Muscle of leg (tissue), 11 donors: ENCODE measurements around the gene PRKG1. TPM values are rescaled to one million over a fixed set of nuclear protein-coding genes. Genes with fewer than 3 reads are reported as not detected.
A peak's percentile ranks its signal among the peaks of the same experiment; 100 is the strongest.

Experiments
- DNase-seq: peaks from one replicate; pipeline ENCODE4 v3.0.0; 2013
- H3K27ac ChIP-seq: one replicate; pipeline ENCODE4 v1.5.1; 2013; ENCODE audit warnings: mild to moderate bottlenecking, low read length, control low read depth
- H3K27me3 ChIP-seq: one replicate; pipeline ENCODE4 v1.6.1; 2013; ENCODE audit warnings: low read length; ENCODE audit not compliant: control insufficient read depth, insufficient read depth
- H3K36me3 ChIP-seq: one replicate; pipeline ENCODE4 v1.6.1; 2013; ENCODE audit warnings: low read length; ENCODE audit not compliant: control insufficient read depth, insufficient read depth
- H3K4me1 ChIP-seq: one replicate; pipeline ENCODE4 v1.6.1; 2013; ENCODE audit warnings: low read length; ENCODE audit not compliant: control insufficient read depth, insufficient read depth
- H3K4me3 ChIP-seq: one replicate; pipeline ENCODE4 v1.5.1; 2013; ENCODE audit warnings: low read length, control low read depth
- H3K9me3 ChIP-seq: replicated peaks from 2 replicates; pipeline ENCODE4 v1.6.1; 2013; ENCODE audit warnings: low read depth, low read length; ENCODE audit not compliant: control insufficient read depth
- WGBS: methylation state at CpG from one replicate; pipeline ENCODE4 v1.1.5; 2013; ENCODE audit warnings: missing lambda C conversion rate; ENCODE audit not compliant: insufficient coverage; 5-methylcytosine and 5-hydroxymethylcytosine counted together
- polyA plus RNA-seq, 8 donors: library from polyadenylated mRNA; unstranded; fragments of 120-200 nt; gene quantifications; one replicate each; pipeline versions ENCODE4 v1.2.1 to v1.2.3, GENCODE V29; 2013; ENCODE audit warnings: inconsistent platforms in 1 of 8, low replicate concordance in 1 of 8; ENCODE audit not compliant: insufficient read length in 8 of 8, insufficient read depth in 1 of 8
- total RNA-seq: library from RNA; stranded (reverse); fragments of 120-200 nt; gene quantifications from one replicate; pipeline ENCODE4 v1.2.4, GENCODE V29; 2013

The PRKG1 gene
- total and polyA plus RNA-seq, 9 donors = 23.3 to 59.2 (median 50.3) TPM

GRCh38 chr10:51876979-51877378 is 802.7 kb downstream of the PRKG1 start:
- no peaks in the 10 kb centered on the region for H3K36me3 ChIP-seq
- H3K27ac ChIP-seq = no peak overlapping the region
- no peak for DNase-seq
- no CpG with 5 or more reads among the region's 2 CpGs for WGBS
- no peaks in the 10 kb centered on the region for H3K27me3 ChIP-seq
- H3K4me1 ChIP-seq = peaks cover 8% of the 10 kb centered on the region
- peaks cover 6% of the 10 kb centered on the region for H3K9me3 ChIP-seq
- no peak overlapping the region for H3K4me3 ChIP-seq

- no peak overlapping the region for H3K4me3 ChIP-seq
- H3K9me3 ChIP-seq = peaks cover 6% of the 10 kb centered on the region
- H3K4me1 ChIP-seq = peaks cover 8% of the 10 kb centered on the region
- no peak for DNase-seq
- no peaks in the 10 kb centered on the region for H3K27me3 ChIP-seq
- WGBS = no CpG with 5 or more reads among the region's 1 CpG
- H3K27ac ChIP-seq = no peak overlapping the region
- H3K36me3 ChIP-seq = no peaks in the 10 kb centered on the region
These were observed 803.3 kb downstream of the PRKG1 start for GRCh38 chr10:51877636-51878035.

- Histone ChIP-seq H3K27me3 (no peaks in the 10 kb centered on the region), H3K27ac (peak overlapping the region; percentile 66), H3K4me1 (peaks cover 8% of the 10 kb centered on the region), H3K9me3 (peaks cover 6% of the 10 kb centered on the region), H3K4me3 (no peak overlapping the region), H3K36me3 (no peaks in the 10 kb centered on the region)
- no peak for DNase-seq
These were observed 804.4 kb downstream of the PRKG1 start for GRCh38 chr10:51878695-51879094.

- Histone ChIP-seq H3K27ac (peak overlapping the region; percentile 66), H3K4me3 (no peak overlapping the region), H3K4me1 (peaks cover 8% of the 10 kb centered on the region), H3K36me3 (no peaks in the 10 kb centered on the region), H3K27me3 (no peaks in the 10 kb centered on the region), H3K9me3 (peaks cover 6% of the 10 kb centered on the region)
- WGBS = no CpG with 5 or more reads among the region's 1 CpG
- DNase-seq = peak; percentile 94
These were observed 805.0 kb downstream of the PRKG1 start for GRCh38 chr10:51879238-51879637.

- no peak for DNase-seq
- H3K36me3 ChIP-seq = no peaks in the 10 kb centered on the region
- H3K4me3 ChIP-seq = no peak overlapping the region
- no peak overlapping the region for H3K27ac ChIP-seq
- no peaks in the 10 kb centered on the region for H3K27me3 ChIP-seq
- peaks cover 6% of the 10 kb centered on the region for H3K9me3 ChIP-seq
- H3K4me1 ChIP-seq = peaks cover 8% of the 10 kb centered on the region
These were observed 806.9 kb downstream of the PRKG1 start for GRCh38 chr10:51881213-51881612.

- WGBS = 89% methylated on average over 2 of the region's 4 CpGs
- H3K4me1 ChIP-seq = no peaks in the 10 kb centered on the region
- no peaks in the 10 kb centered on the region for H3K27me3 ChIP-seq
- H3K4me3 ChIP-seq = no peak overlapping the region
- H3K9me3 ChIP-seq = no peaks in the 10 kb centered on the region
- no peak for DNase-seq
- H3K27ac ChIP-seq = no peak overlapping the region
- no peaks in the 10 kb centered on the region for H3K36me3 ChIP-seq
These were observed 812.3 kb downstream of the PRKG1 start for GRCh38 chr10:51886438-51887068.

- Histone ChIP-seq H3K36me3 (no peaks in the 10 kb centered on the region), H3K27ac (no peak overlapping the region), H3K4me1 (no peaks in the 10 kb centered on the region), H3K9me3 (no peaks in the 10 kb centered on the region), H3K4me3 (no peak overlapping the region), H3K27me3 (no peaks in the 10 kb centered on the region)
- DNase-seq = no peak
These were observed 814.0 kb downstream of the PRKG1 start for GRCh38 chr10:51888263-51888662.

GRCh38 chr10:51892313-51892712 is 818.0 kb downstream of the PRKG1 start:
- Histone ChIP-seq H3K27ac (no peak overlapping the region), H3K36me3 (no peaks in the 10 kb centered on the region), H3K4me3 (no peak overlapping the region), H3K9me3 (no peaks in the 10 kb centered on the region), H3K27me3 (no peaks in the 10 kb centered on the region), H3K4me1 (peaks cover 3% of the 10 kb centered on the region)
- 73% methylated on average over 1 of the region's 1 CpG for WGBS
- DNase-seq = no peak

GRCh38 chr10:51892965-51893658 is 818.8 kb downstream of the PRKG1 start:
- no peaks in the 10 kb centered on the region for H3K27me3 ChIP-seq
- peaks cover 3% of the 10 kb centered on the region for H3K4me1 ChIP-seq
- no peak overlapping the region for H3K27ac ChIP-seq
- H3K36me3 ChIP-seq = no peaks in the 10 kb centered on the region
- H3K4me3 ChIP-seq = no peak overlapping the region
- no CpG with 5 or more reads among the region's 1 CpG for WGBS
- no peak for DNase-seq
- H3K9me3 ChIP-seq = no peaks in the 10 kb centered on the region

- WGBS = 68% methylated on average over 2 of the region's 5 CpGs
- Histone ChIP-seq H3K4me3 (no peak overlapping the region), H3K36me3 (no peaks in the 10 kb centered on the region), H3K9me3 (no peaks in the 10 kb centered on the region), H3K27me3 (no peaks in the 10 kb centered on the region), H3K27ac (no peak overlapping the region), H3K4me1 (peaks cover 3% of the 10 kb centered on the region)
- peak; percentile 71 for DNase-seq
These were observed 820.7 kb downstream of the PRKG1 start for GRCh38 chr10:51894771-51895578.
